Panc1 (cell line): ENCODE data around the gene SLC51A.

Source experiments
- REST ChIP-seq, 2 experiments: IDR thresholded peaks; 2 replicates each; pipeline ENCODE4 v1.6.1; 2011 to 2012; ENCODE audit warnings: low read depth in 2 of 2, control low read depth in 1 of 2, low read length in 1 of 2, mild to moderate bottlenecking in 1 of 2, moderate library complexity in 1 of 2; ENCODE audit not compliant: insufficient read depth in 1 of 2
- TF ChIP-seq, protein P1 (sequence below): fragments of 450-650 bp; IDR thresholded peaks from 2 replicates; pipeline ENCODE4 v1.5.1; 2017; ENCODE audit warnings: mild to moderate bottlenecking

DNA sequence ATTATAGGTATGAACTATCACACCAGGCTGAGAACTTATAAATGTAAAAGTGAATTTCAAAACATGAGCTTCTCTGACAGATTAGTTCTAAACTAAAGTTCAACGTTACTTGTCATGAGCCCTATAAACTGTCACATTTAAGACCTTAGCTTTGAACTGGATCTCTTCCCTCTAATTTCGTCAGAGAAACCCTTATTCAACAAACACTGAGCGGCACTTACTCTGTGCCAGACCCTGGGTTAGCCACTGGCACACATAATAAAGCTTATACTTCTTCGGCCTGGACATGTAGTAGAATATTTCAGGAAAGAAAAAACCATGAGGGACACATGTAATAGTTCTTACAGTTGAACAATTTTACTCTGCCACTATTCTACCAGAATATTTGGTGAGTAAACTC, 65.6 kb downstream of the SLC51A start:
- TF ChIP-seq, protein P1, sequence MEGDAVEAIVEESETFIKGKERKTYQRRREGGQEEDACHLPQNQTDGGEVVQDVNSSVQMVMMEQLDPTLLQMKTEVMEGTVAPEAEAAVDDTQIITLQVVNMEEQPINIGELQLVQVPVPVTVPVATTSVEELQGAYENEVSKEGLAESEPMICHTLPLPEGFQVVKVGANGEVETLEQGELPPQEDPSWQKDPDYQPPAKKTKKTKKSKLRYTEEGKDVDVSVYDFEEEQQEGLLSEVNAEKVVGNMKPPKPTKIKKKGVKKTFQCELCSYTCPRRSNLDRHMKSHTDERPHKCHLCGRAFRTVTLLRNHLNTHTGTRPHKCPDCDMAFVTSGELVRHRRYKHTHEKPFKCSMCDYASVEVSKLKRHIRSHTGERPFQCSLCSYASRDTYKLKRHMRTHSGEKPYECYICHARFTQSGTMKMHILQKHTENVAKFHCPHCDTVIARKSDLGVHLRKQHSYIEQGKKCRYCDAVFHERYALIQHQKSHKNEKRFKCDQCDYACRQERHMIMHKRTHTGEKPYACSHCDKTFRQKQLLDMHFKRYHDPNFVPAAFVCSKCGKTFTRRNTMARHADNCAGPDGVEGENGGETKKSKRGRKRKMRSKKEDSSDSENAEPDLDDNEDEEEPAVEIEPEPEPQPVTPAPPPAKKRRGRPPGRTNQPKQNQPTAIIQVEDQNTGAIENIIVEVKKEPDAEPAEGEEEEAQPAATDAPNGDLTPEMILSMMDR = no peak
- no peak for TF ChIP-seq REST (IDR thresholded peaks at IDR 0.05; ENCODE audit: insufficient read depth in 1 of 2, low read depth in 2 of 2, low read length in 1 of 2)
